GM19397 (cell line): Measurements from ENCODE around the gene CUBN.
"Not testable (repeated sequence)": the region's sequence is repeated elsewhere in the genome, so short reads cannot be mapped to it uniquely, and the experiment has no call there.

ENCODE experiments used
- ATAC-seq: cut with Tn5 transposase; IDR thresholded peaks from one replicate; pipeline ENCODE4 v1.9.1; 2021; ENCODE audit warnings: mild to moderate bottlenecking, moderate library complexity; ENCODE audit not compliant: unreplicated experiment

Gene CUBN

GRCh38 chr10:17141504-17142229, 12.1 kb upstream of the CUBN start:
- no peak for ATAC-seq

GRCh38 chr10:17140386-17140761, 10.8 kb upstream of the CUBN start:
- ATAC-seq: no peak

DNA sequence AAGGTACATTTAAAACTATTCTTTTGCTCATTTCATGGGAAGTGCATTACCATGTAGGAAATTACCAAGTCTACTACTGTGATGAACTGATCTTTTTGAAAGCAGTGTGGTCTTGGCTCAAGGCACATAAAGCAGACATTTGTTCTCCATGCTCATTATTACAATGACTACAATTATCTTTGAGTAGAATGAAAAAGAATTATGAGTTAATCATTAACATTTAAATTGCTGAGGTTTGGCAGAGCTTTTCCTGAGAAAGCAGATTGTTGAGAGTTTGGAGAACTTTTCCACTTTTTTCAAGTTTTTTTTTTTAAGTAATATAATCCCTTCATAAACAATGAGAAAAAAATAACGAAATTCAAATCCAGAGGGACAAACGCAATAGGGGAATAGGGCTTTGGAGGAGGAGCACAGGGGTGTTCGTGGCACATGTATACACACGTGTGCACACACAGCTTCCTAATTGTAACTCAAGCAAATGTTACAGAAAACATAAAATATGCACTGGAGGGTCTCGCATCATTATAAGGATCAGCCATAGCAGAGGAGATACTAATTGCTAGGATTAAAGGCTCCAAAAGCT, 8.9 kb upstream of the CUBN start:
- ATAC-seq: no peak

- ATAC-seq: no peak
These were observed 5.2 kb upstream of the CUBN start for GRCh38 chr10:17134737-17135260.

DNA sequence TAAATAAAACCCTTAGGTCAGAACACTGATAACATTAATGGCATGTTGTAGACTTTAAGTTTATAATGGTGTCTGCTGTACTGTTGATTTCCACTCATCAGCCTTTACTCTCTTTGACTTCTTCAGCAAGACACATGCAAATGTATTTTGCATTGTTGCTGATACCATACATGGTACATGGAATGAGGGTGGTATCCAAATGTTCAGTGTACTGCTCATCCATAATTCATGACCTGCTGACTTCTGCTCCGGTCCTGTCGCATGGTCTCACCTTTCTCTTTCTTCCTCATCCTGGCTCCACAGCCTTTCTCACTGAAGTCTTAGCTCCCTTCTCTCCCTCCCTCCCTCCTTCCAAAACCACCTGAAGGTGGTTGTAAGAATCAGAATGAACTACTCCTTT, 4.7 kb upstream of the CUBN start:
- no peak for ATAC-seq

GRCh38 chr10:17128261-17128660, 1.4 kb downstream of the CUBN start:
- ATAC-seq: no peak

- no peak for ATAC-seq
These were observed 3.3 kb downstream of the CUBN start for GRCh38 chr10:17126327-17126726.

GRCh38 chr10:17125206-17125893, 4.3 kb downstream of the CUBN start:
- ATAC-seq: no peak

DNA sequence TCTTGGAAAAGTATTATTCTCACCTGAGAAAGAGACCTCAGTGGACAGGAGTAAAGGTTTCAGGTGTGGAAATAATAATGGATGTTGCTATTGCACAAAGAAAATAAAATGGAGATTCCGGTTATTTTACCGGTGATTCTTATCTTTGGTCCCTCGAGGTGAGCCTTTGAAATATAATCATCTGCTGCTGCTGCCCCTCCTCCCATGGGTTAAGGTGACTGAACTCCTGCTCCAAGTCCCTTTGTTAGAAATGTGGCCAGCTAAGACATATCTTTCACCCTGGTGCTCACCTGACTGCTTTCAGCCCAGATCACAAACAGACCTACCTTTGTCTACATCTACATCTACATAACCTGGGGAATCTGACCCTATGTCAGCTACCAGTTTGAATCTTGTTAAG, 5.7 kb downstream of the CUBN start:
- no peak for ATAC-seq

GRCh38 chr10:17122726-17123661, 6.6 kb downstream of the CUBN start:
- ATAC-seq: no peak

GRCh38 chr10:17122052-17122451, 7.6 kb downstream of the CUBN start:
- ATAC-seq: no peak

- no peak for ATAC-seq
These were observed 8.9 kb downstream of the CUBN start for GRCh38 chr10:17120694-17121093.

- no peak for ATAC-seq
These were observed 9.8 kb downstream of the CUBN start for GRCh38 chr10:17119845-17120244.

DNA sequence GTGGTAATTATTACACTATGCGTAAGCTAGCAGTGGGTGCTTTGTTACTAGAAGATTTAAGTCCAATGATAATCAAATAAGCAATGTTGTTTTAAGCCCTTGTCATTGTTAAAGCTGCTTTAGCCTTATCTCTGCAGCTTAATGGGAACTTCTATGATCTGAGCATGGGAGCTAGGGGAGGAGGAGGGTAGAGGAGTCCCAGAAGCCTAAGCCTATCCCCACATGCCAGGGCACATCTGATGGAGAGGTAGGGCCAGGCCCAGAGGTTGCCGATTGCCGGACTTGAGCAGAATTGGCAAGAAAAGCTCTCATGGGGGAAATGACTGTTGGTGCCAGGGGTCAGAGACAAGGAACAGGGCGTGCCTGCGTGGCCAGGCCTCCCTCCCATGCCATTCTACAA, 13.4 kb downstream of the CUBN start:
- ATAC-seq: no peak

- ATAC-seq: no peak
These were observed 13.9 kb downstream of the CUBN start for GRCh38 chr10:17115683-17116082.

DNA sequence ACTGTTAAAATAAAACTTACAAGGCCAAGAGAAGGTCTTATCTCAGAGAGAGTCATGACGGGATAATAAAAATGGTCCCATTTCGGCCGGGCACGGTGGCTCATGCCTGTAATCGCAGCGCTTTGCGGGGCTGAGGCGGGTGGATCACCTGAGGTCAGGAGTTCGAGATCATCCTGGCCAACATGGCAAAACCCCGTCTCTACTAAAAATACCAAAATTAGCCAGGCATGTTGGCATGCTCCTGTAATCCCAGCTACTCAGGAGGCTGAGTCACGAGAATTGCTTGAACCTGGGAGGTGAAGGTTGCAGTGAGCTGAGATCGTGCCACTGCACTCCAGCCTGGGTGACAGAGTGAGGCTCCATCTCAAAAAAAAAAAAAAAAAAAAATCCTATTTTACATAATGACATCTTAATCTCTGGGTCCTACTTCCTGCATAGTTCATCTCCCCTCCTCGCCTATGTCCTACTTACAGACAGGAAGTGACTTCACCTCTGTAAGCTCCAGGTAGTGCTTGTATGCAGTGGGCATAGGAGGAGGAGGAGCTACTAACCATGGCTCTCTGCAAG, 14.7 kb downstream of the CUBN start:
- not testable (repeated sequence) for ATAC-seq

- ATAC-seq: no peak
These were observed 15.6 kb downstream of the CUBN start for GRCh38 chr10:17113889-17114540.

DNA sequence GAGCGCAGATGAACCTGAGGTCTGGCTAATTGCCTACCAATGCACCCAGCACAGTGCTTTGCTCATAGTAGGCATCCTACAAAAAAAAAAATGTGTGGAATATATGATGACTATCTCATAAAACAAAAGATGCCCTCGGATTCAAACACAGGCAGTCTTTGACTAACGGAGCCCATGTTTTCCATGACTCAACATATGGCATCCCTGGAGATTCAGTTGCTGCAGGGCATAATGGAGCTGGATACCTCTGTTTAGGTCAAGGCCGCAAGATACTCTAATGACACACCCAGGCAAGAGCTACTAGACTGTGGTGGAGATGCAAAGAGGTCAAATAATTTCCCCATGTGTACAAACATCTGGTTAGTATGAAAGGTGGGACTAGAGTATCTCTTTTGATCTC, 16.3 kb downstream of the CUBN start:
- ATAC-seq: no peak

- no peak for ATAC-seq
These were observed 17.0 kb downstream of the CUBN start for GRCh38 chr10:17112566-17112965.
